ENCODE results near the gene S100A7A. TPM values are rescaled to one million over a fixed set of nuclear protein-coding genes. Genes with fewer than 3 reads are reported as not detected.
"Not testable (repeated sequence)": the region's sequence is repeated elsewhere in the genome, so short reads cannot be mapped to it uniquely, and the experiment has no call there.

S100A7A gene
- total RNA-seq, 1 experiment from 2014 or later: not detected

DNA sequence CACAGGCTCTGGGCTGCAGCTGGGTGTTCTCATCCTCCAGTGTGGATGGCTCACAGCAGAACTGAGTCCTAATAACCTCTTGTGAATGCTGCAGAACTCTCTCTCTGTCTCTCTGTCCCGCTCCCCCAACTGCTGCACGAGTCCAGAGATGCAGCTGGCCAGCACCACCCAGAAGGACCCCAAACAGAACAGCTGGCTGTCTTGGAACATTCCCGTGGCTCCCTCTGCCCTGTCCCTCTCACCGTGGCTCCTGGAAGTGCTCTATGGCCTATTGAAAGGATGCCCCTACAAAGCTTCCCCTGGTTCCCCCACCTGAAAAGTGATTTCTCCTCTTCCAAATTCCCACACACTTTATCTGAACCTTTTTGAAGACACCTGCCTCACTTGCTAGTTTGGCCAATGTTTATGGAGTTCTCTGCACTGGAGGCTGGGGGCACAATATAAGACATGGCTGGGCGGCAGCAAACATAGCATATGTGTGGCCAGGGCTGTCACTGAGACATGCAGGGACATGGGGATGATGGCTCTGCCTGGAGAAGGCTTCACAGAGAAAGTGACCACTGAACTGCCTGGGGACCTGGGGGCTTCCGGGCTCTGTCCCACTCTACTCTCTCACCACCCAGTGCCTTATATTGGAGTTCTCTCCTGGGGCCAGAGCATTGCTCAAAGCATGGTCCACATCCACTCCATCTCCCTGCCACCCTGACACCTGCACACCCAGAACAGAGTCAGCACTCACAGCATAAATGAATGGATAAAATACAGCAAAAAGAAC is 10.3 kb upstream of the S100A7A start:
- H3K9me3 ChIP-seq (ENCODE audit: control insufficient read depth, insufficient read depth, low read depth, low read length): not testable (repeated sequence)

DNA sequence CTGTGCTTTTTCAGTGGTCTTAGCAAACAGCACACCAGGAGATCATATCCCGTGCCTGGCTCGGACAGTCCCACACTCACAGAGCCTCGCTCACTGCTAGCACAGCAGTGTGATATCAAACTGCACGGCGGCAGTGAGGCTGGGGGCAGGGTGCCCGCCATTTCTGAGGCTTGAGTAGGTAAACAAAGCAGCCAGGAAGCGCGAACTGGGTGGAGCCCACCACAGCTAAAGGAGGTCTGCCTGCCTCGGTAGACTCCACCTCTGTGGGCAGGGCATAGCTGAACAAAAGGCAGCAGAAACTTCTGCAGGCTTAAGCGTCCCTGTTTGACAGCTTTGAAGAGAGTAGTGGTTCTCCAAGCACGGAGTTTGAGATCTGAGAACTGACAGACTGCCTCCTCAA is 9.0 kb upstream of the S100A7A start:
- H3K4me1 ChIP-seq (ENCODE audit: control insufficient read depth, insufficient read depth, low read length); in situ Hi-C loops (cut with HindIII; ENCODE audit: low pct_unique_long_range_greater_than_20kb, low sequenced_read_pairs); ATAC-seq; BruUV-seq (replicated peaks); H3K27ac ChIP-seq (ENCODE audit: low read length); H3K27me3 ChIP-seq (ENCODE audit: control insufficient read depth, insufficient read depth, low read length); DNase-seq (ENCODE audit: low read depth, low spot score); H3K4me3 ChIP-seq (ENCODE audit: low read depth in 2 of 2, low read length in 2 of 2); H3K9me3 ChIP-seq (ENCODE audit: control insufficient read depth, insufficient read depth, low read depth, low read length); H3K36me3 ChIP-seq (ENCODE audit: control insufficient read depth, insufficient read depth, low read length); CTCF ChIA-PET; POLR2A ChIA-PET: not testable (repeated sequence)
- intact Hi-C loops (cut with micrococcal nuclease; ENCODE audit: unreplicated experiment): loop anchor here (10.0 kb wide), 1 partner anchor 88 kb away; no protein-coding TSS in a partner anchor

More for the DNA sequence above, 10.3 kb upstream of the S100A7A start:
- BruUV-seq (replicated peaks); in situ Hi-C loops (cut with HindIII; ENCODE audit: low pct_unique_long_range_greater_than_20kb, low sequenced_read_pairs); H3K4me3 ChIP-seq (ENCODE audit: low read depth in 2 of 2, low read length in 2 of 2); CTCF ChIA-PET; H3K27ac ChIP-seq (ENCODE audit: low read length); DNase-seq (ENCODE audit: low read depth, low spot score); H3K36me3 ChIP-seq (ENCODE audit: control insufficient read depth, insufficient read depth, low read length); POLR2A ChIA-PET; H3K4me1 ChIP-seq (ENCODE audit: control insufficient read depth, insufficient read depth, low read length): not testable (repeated sequence)
- peak; percentile 30; the same call in 1 of the 2 replicates for ATAC-seq
- intact Hi-C loops (cut with micrococcal nuclease; ENCODE audit: unreplicated experiment): loop anchor here (10.0 kb wide), 1 partner anchor 89 kb away; no protein-coding TSS in a partner anchor
- H3K27me3 ChIP-seq (ENCODE audit: control insufficient read depth, insufficient read depth, low read length): peaks cover 14% of the 10 kb centered on the region

DNA sequence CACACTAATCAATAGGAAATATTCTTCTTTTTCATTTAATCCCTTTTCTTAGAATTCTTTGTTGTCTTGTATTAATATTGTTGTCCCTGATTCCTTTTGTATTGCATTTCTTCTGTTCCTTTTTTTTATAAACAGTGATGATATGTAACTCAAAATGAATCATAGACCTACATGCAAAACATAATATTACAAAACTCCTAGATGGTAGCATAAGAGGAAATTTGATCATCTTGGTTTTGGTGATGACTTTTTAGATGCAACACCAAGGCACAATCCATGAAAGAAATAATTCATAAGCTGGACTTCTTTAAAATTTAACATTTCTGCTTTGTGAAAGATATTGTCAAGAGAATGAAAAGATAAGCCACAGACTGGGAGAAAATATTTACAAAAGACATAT is 2.4 kb upstream of the S100A7A start:
- POLR2A ChIA-PET; in situ Hi-C loops (cut with HindIII; ENCODE audit: low pct_unique_long_range_greater_than_20kb, low sequenced_read_pairs); H3K27me3 ChIP-seq (ENCODE audit: control insufficient read depth, insufficient read depth, low read length); H3K4me3 ChIP-seq (ENCODE audit: low read depth in 2 of 2, low read length in 2 of 2); DNase-seq (ENCODE audit: low read depth, low spot score); CTCF ChIA-PET; H3K27ac ChIP-seq (ENCODE audit: low read length); H3K36me3 ChIP-seq (ENCODE audit: control insufficient read depth, insufficient read depth, low read length); BruUV-seq (replicated peaks); intact Hi-C loops (cut with micrococcal nuclease; ENCODE audit: unreplicated experiment); H3K4me1 ChIP-seq (ENCODE audit: control insufficient read depth, insufficient read depth, low read length); H3K9me3 ChIP-seq (ENCODE audit: control insufficient read depth, insufficient read depth, low read depth, low read length); ATAC-seq: not testable (repeated sequence)

DNA sequence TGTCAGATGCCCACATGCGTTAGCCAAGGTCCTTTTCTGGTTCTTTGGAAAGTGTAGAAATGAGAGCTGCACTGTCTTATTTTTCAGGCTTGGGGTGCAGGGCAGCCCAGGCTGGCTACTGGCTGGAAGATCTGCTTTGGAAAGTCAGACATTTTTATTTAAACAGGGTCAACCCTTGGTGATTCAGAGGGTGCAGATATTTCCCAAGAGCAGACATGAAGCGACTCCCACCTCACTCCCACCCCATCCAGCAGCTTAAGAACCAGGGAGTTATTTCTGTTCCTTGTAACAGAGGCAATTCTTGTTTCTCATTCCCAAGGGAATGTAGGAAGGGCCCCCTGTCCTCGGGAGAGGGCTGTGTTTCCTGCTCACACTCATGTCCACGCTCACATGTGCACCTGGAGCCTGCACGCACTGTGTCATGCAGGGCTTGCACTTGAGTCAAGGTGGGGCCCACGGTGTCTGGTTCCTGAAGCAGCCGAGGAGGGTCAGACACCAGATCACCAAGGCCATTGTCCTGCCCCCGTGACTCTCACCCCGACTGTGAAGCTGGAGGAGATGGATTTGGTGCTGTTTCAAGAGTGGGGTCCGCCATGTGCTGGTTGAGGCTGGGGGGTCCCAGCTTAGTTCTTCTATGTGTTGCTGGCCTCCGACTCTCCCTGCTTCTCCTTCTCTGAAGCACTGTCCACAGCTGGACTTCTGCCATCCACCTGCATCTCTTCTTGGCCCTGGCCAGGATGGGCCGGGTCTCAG is 992 bp downstream of the S100A7A start:
- Histone ChIP-seq H3K4me3 (ENCODE audit: low read depth in 2 of 2, low read length in 2 of 2) (no peak overlapping the region), H3K27ac (ENCODE audit: low read length) (no peak overlapping the region), H3K9me3 (ENCODE audit: control insufficient read depth, insufficient read depth, low read depth, low read length) (no peaks in the 10 kb centered on the region), H3K36me3 (ENCODE audit: control insufficient read depth, insufficient read depth, low read length) (no peaks in the 10 kb centered on the region), H3K4me1 (ENCODE audit: control insufficient read depth, insufficient read depth, low read length) (no peaks in the 10 kb centered on the region; the same call in 1 of the 2 replicates), H3K27me3 (ENCODE audit: control insufficient read depth, insufficient read depth, low read length) (no peaks in the 10 kb centered on the region)
- no TSS peak for BruUV-seq (replicated peaks)
- DNase-seq (ENCODE audit: low read depth, low spot score): no peak
- no peak for TF ChIP-seq POLR2AphosphoS5 (IDR thresholded peaks at IDR 0.05; ENCODE audit: low read depth, low read length)
- TF ChIP-seq SIN3A (IDR thresholded peaks at IDR 0.05; ENCODE audit: borderline replicate concordance, insufficient read depth, low read depth, low read length): no peak
- TF ChIP-seq TCF7L2 (IDR thresholded peaks at IDR 0.05; ENCODE audit: low read depth, low read length): no peak
- TF ChIP-seq, protein P1, sequence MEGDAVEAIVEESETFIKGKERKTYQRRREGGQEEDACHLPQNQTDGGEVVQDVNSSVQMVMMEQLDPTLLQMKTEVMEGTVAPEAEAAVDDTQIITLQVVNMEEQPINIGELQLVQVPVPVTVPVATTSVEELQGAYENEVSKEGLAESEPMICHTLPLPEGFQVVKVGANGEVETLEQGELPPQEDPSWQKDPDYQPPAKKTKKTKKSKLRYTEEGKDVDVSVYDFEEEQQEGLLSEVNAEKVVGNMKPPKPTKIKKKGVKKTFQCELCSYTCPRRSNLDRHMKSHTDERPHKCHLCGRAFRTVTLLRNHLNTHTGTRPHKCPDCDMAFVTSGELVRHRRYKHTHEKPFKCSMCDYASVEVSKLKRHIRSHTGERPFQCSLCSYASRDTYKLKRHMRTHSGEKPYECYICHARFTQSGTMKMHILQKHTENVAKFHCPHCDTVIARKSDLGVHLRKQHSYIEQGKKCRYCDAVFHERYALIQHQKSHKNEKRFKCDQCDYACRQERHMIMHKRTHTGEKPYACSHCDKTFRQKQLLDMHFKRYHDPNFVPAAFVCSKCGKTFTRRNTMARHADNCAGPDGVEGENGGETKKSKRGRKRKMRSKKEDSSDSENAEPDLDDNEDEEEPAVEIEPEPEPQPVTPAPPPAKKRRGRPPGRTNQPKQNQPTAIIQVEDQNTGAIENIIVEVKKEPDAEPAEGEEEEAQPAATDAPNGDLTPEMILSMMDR (IDR thresholded peaks at IDR 0.05): no peak
- CTCF ChIA-PET: no interaction called here
- POLR2A ChIA-PET: no interaction called here
- intact Hi-C loops (cut with micrococcal nuclease; ENCODE audit: unreplicated experiment) (no loop called here), in situ Hi-C loops (cut with HindIII; ENCODE audit: low pct_unique_long_range_greater_than_20kb, low sequenced_read_pairs) (no loop called here)
- no peak for ATAC-seq

DNA sequence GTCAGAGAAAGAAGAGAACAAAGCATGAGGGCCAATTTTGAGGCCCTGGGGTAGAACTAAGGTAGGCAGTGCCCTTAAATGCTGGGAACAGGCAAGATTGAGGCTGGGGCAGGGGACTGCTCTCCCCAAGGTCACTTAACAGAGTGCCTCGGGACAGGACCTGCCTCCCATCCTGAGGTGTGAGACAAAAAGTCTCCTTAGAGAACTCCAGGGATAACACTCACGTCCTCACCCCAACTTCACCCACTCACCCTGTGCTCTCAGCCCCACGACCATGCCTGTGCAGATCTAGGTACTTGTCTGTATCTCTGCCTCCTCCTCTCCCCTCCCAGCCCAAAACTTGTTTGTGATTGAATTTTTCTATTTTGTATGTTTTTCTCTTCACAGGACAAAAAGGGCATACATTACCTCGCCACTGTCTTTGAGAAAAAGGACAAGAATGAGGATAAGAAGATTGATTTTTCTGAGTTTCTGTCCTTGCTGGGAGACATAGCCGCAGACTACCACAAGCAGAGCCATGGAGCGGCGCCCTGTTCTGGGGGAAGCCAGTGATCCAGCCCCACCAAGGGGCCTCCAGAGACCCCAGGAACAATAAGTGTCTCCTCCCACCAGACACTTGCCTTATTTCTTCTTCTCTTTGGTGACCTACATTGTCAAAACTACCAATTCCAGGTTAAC is 2.6 kb downstream of the S100A7A start:
- H3K36me3 ChIP-seq (ENCODE audit: control insufficient read depth, insufficient read depth, low read length); H3K9me3 ChIP-seq (ENCODE audit: control insufficient read depth, insufficient read depth, low read depth, low read length); intact Hi-C loops (cut with micrococcal nuclease; ENCODE audit: unreplicated experiment); POLR2A ChIA-PET; CTCF ChIA-PET; ATAC-seq; BruUV-seq (replicated peaks); H3K4me1 ChIP-seq (ENCODE audit: control insufficient read depth, insufficient read depth, low read length); H3K27me3 ChIP-seq (ENCODE audit: control insufficient read depth, insufficient read depth, low read length); H3K4me3 ChIP-seq (ENCODE audit: low read depth in 2 of 2, low read length in 2 of 2); in situ Hi-C loops (cut with HindIII; ENCODE audit: low pct_unique_long_range_greater_than_20kb, low sequenced_read_pairs); H3K27ac ChIP-seq (ENCODE audit: low read length); DNase-seq (ENCODE audit: low read depth, low spot score): not testable (repeated sequence)

DNA sequence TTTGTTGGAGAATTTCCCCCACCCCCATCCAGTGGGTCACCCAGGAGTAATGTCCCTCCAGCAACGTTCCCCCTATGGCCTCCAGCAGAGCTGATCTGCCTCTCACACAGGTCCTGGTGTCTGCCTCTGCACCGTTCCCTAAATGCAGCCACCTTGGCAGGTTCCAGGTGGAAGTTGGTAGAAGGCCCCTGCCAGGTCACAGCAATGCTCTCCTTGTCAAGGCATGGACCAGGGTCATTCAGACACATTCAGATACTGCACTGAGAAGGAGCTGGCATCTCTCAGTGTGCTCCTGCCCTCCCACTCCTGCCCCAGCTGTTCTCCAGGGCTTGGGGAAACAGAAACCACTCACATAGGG is 3.1 kb downstream of the S100A7A start:
- ATAC-seq; H3K4me3 ChIP-seq (ENCODE audit: low read depth in 2 of 2, low read length in 2 of 2); H3K36me3 ChIP-seq (ENCODE audit: control insufficient read depth, insufficient read depth, low read length); CTCF ChIA-PET; H3K27ac ChIP-seq (ENCODE audit: low read length); BruUV-seq (replicated peaks); POLR2A ChIA-PET; H3K4me1 ChIP-seq (ENCODE audit: control insufficient read depth, insufficient read depth, low read length); in situ Hi-C loops (cut with HindIII; ENCODE audit: low pct_unique_long_range_greater_than_20kb, low sequenced_read_pairs); H3K27me3 ChIP-seq (ENCODE audit: control insufficient read depth, insufficient read depth, low read length); intact Hi-C loops (cut with micrococcal nuclease; ENCODE audit: unreplicated experiment); DNase-seq (ENCODE audit: low read depth, low spot score); H3K9me3 ChIP-seq (ENCODE audit: control insufficient read depth, insufficient read depth, low read depth, low read length): not testable (repeated sequence)

All from Panc1 (cell line).